Stimulated activated naive CD8-positive, alpha-beta T cell treated with anti-CD3 and anti-CD28 coated beads, Interleukin-15, amount 100 ng/mL, for 72 hours (primary cell): Measurements from ENCODE around the gene MAP1B.
A peak's percentile ranks its signal among the peaks of the same experiment; 100 is the strongest.
"Not testable (repeated sequence)": the region's sequence is repeated elsewhere in the genome, so short reads cannot be mapped to it uniquely, and the experiment has no call there.

Experiments
- ATAC-seq: fragments of 150-1000 bp; cut with Tn5 transposase; 2 replicates; pipeline ENCODE4 v1.10.0; 2021; ENCODE audit warnings: mild to moderate bottlenecking, moderate library complexity
- DNase-seq, 2 donors: peaks; one replicate each; pipeline ENCODE4 v3.0.0; 2021 to 2022
- H3K27ac Mint-ChIP-seq, 2 donors: one replicate each; pipeline ENCODE4 v1.8.0; 2022; ENCODE audit warnings: mild to moderate bottlenecking in 2 of 2, mixed read lengths in 2 of 2, moderate library complexity in 2 of 2
- H3K27me3 Mint-ChIP-seq: one replicate; pipeline ENCODE4 v1.8.0; 2022; ENCODE audit warnings: mixed read lengths
- H3K4me1 Mint-ChIP-seq: one replicate; pipeline ENCODE4 v1.8.0; 2022; ENCODE audit warnings: mild to moderate bottlenecking, mixed read lengths
- H3K4me3 Mint-ChIP-seq, 2 donors: one replicate each; pipeline ENCODE4 v1.8.0; 2022; ENCODE audit warnings: mild to moderate bottlenecking in 2 of 2, mixed read lengths in 2 of 2, moderate library complexity in 1 of 2
- H3K9me3 Mint-ChIP-seq, 2 donors: one replicate each; pipeline ENCODE4 v1.8.0; 2022; ENCODE audit warnings: mixed read lengths in 2 of 2

MAP1B gene

DNA sequence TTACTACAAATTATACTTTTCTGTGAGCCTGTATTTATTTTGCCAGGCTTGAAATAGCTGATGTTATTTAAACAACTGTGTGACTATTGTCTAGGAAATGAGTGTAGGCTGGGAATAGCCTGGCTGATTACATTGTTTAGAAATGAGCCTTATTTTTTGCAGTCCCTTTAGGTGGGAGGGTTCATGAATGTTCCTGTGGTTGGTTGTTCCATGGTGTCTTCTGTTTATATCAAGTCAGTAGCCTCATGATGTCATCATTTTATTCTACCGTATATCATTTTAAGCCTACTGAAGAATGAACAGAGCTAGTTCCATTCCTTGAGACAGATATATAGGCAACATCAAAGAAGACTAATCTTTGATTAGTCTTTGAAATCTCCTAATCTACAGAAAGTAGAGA, 53.1 kb downstream of the MAP1B start:
- Mint-ChIP-seq H3K4me3 (no peak overlapping the region), H3K27me3 (peaks cover 17% of the 10 kb centered on the region), H3K4me1 (no peaks in the 10 kb centered on the region), H3K9me3 (no peaks in the 10 kb centered on the region), H3K27ac (no peak overlapping the region)
- DNase-seq (no peak), ATAC-seq (no peak)

- Mint-ChIP-seq H3K4me3 (no peak overlapping the region), H3K27me3 (peaks cover 15% of the 10 kb centered on the region), H3K9me3 (no peaks in the 10 kb centered on the region), H3K27ac (no peak overlapping the region), H3K4me1 (no peaks in the 10 kb centered on the region)
- DNase-seq (no peak), ATAC-seq (no peak)
Measured at GRCh38 chr5:72160959-72161358, 53.7 kb downstream of the MAP1B start.

DNA sequence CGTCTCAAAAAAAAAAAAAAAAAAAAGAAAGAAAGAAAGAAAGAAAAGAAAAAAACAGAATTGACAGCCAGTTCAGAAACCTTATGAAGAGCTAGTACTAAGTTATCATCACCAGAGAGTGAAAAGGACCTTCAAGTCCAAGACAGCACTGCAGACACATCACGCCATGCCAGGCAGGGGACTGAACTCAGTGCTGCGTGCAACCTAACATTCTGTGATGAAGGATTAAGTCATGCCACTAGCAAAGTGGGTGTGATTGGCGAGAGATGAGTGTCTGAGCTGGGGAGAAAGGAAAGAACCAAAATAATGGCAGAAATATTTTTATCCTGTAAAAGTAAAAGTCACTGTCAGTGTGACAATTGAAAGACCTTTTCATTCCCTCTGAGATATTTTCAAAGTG, 54.7 kb downstream of the MAP1B start:
- peaks cover 20% of the 10 kb centered on the region for H3K27me3 Mint-ChIP-seq
- DNase-seq (no peak), ATAC-seq (no peak)
- H3K9me3 Mint-ChIP-seq = no peaks in the 10 kb centered on the region
- H3K27ac Mint-ChIP-seq = no peak overlapping the region
- H3K4me3 Mint-ChIP-seq = no peak overlapping the region
- no peaks in the 10 kb centered on the region for H3K4me1 Mint-ChIP-seq

GRCh38 chr5:72163349-72163983, 56.2 kb downstream of the MAP1B start:
- Mint-ChIP-seq H3K27ac (no peak overlapping the region), H3K9me3 (no peaks in the 10 kb centered on the region), H3K27me3 (peaks cover 32% of the 10 kb centered on the region), H3K4me1 (no peaks in the 10 kb centered on the region), H3K4me3 (no peak overlapping the region)
- DNase-seq = no peak
- ATAC-seq = no peak

- DNase-seq (no peak), ATAC-seq (no peak)
- Mint-ChIP-seq H3K27me3 (peaks cover 59% of the 10 kb centered on the region), H3K9me3 (no peaks in the 10 kb centered on the region), H3K27ac (no peak overlapping the region), H3K4me1 (no peaks in the 10 kb centered on the region), H3K4me3 (no peak overlapping the region)
Measured at GRCh38 chr5:72166070-72166979, 59.0 kb downstream of the MAP1B start.

DNA sequence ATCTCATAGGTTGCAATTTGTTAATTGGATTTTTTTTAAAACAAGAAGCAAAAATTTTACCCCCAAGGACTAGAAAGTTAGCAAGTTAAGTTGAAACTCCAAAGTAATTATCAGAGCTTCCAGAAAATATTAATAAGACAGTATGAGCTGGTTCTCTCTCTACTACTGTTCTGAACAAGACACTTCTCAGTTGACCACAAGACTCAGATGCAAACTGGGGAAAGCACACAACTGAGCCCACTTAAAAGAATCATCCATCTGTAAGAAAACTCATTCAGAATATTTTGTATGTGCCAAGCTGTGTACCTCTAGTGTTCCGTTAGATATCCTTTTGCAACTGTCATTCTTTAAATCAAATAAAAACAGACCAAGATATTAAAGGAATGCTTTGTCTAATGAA, 60.0 kb downstream of the MAP1B start:
- peaks cover 67% of the 10 kb centered on the region for H3K27me3 Mint-ChIP-seq
- no peaks in the 10 kb centered on the region for H3K9me3 Mint-ChIP-seq
- DNase-seq = no peak
- no peaks in the 10 kb centered on the region for H3K4me1 Mint-ChIP-seq
- no peak overlapping the region for H3K4me3 Mint-ChIP-seq
- H3K27ac Mint-ChIP-seq = no peak overlapping the region
- peak; percentile 56 for ATAC-seq

DNA sequence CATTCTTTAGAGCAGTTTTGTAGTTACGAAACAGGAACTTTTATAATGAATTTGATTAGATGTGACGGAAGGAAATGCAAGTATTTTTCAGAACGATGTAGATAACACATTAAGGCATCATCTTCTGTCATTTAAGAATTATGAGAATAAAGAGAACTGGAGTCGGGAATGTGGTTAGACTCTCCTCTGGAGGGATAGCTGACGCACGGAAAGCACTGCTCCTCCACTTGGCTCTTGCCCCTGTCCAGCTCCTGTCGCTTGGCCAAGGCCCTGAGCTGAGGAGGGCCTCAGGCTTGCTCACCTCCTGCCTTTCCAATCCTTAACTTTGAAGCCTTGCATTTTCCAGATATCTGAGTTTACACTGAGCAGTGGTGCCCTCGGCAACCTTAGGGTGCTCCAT, 60.5 kb downstream of the MAP1B start:
- Mint-ChIP-seq H3K9me3 (no peaks in the 10 kb centered on the region), H3K27ac (no peak overlapping the region), H3K27me3 (peaks cover 66% of the 10 kb centered on the region), H3K4me1 (no peaks in the 10 kb centered on the region), H3K4me3 (no peak overlapping the region)
- no peak for DNase-seq
- no peak for ATAC-seq

DNA sequence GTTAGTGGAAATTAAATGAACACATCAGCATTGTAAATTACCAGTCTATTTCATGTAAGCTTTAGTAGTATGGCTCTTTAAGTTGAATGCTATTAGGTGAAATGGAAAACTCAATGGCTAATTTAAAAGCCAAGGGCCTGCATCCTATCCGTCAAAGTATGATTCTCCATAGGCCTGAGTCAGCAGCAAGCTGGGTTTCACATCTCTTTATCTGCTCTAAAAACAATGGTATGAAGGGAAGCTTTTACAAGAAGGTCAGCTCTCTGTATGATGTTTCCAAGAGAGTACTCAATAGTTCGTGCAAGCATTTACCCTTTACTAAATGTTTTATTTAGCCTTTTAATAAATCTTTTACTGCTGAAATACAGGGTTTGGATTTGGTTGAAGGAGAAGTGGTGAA, 62.8 kb downstream of the MAP1B start:
- Mint-ChIP-seq H3K27me3 (peaks cover 79% of the 10 kb centered on the region), H3K4me3 (no peak overlapping the region), H3K4me1 (no peaks in the 10 kb centered on the region), H3K27ac (no peak overlapping the region), H3K9me3 (no peaks in the 10 kb centered on the region)
- ATAC-seq = no peak
- no peak for DNase-seq

DNA sequence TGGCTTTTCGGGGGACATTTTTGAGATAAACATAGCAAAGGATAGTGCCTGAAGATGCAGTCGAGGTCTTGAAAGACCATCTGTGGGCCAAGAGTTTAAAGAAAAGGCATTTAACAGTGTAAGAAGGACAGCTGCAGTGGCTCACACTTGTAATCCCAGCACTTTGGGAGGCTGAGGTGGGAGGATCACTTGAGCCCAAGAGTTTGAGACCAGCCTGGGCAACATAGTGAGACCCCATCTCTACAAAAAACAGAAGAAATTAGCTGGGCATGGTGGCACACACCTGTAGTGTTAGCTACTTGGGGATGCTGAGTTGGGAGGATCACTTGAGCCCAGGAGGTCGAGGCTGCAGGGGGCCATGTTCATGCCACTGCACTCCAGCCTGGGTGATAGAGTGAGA, 63.9 kb downstream of the MAP1B start:
- not testable (repeated sequence) for ATAC-seq, DNase-seq, H3K9me3 Mint-ChIP-seq, H3K4me3 Mint-ChIP-seq, H3K4me1 Mint-ChIP-seq, H3K27ac Mint-ChIP-seq
- peaks cover 86% of the 10 kb centered on the region for H3K27me3 Mint-ChIP-seq

DNA sequence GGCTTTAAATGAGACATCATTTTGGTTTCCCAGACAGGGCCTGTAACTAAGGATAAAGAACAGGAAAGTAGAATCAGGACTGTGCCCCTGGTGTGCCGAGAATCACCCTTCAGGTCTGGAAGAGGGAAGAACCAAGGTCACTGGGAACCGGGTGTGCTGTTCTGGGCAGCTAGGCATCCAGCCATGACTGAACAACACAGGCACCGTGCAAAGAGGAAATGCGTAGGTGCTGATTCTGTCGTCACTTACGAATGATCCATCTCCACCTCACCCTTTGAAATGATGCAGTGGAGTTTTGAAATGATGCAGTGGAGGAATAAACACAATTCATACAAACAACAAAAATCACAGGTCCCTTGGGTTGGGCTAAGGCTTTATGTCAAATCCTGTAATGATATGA, 64.4 kb downstream of the MAP1B start:
- Mint-ChIP-seq H3K4me1 (no peaks in the 10 kb centered on the region), H3K4me3 (no peak overlapping the region), H3K27me3 (peaks cover 84% of the 10 kb centered on the region), H3K9me3 (no peaks in the 10 kb centered on the region), H3K27ac (no peak overlapping the region)
- ATAC-seq (no peak), DNase-seq (no peak)

- Mint-ChIP-seq H3K4me1 (no peaks in the 10 kb centered on the region), H3K27ac (no peak overlapping the region), H3K27me3 (peaks cover 85% of the 10 kb centered on the region), H3K9me3 (no peaks in the 10 kb centered on the region), H3K4me3 (no peak overlapping the region)
- DNase-seq (no peak), ATAC-seq (no peak)
Measured at GRCh38 chr5:72172786-72173185, 65.5 kb downstream of the MAP1B start.

- Mint-ChIP-seq H3K9me3 (no peaks in the 10 kb centered on the region), H3K27me3 (peaks cover 70% of the 10 kb centered on the region)
Measured at GRCh38 chr5:72177538-72177937, 70.3 kb downstream of the MAP1B start.

DNA sequence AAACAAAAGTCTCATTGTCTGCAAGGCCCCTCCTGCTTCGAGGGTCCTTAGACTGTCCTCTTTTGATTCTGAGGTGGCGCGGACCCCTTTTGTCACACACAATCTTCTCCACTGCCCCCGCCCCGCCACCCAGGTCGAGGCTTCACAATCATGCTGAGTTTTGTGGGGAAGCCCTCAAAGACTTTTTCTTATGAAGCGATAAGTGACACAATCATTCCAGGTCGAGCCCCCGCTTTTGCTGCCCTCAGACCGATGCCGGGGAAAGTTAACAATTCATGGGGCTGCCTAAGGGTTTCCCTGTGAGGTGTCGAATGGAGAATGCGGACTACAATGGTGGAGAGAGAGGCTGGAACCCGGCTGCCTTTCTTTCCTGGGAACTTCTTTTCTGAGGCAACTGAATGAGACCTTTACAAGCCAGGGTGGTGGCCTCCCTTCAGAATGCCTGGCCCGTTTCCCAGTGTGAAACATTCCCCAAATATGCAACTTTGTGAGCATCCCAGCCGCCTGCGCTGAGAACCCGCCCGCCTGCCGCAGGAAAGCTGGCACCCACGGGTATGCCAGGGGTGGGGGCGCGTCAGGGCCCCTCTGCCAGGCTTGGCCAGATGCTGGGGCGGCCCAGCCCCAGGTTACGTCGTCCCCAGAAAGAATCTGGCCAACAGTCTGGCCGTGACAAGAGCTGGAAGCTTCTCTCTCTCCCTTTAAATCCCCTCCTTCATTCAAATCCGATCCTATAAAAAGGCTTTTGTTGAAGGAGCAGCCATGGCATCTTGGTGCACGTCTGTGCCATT, 71.9 kb downstream of the MAP1B start:
- Mint-ChIP-seq H3K4me3 (no peak overlapping the region), H3K4me1 (no peaks in the 10 kb centered on the region), H3K27ac (no peak overlapping the region), H3K27me3 (peaks cover 70% of the 10 kb centered on the region), H3K9me3 (no peaks in the 10 kb centered on the region)
- no peak for ATAC-seq
- no peak for DNase-seq

More at GRCh38 chr5:72177538-72177937, 70.3 kb downstream of the MAP1B start:
- no peak overlapping the region for H3K4me3 Mint-ChIP-seq
- peak overlapping the region in 1 of 2 donors; percentile 96 for H3K27ac Mint-ChIP-seq
- ATAC-seq (no peak), DNase-seq (no peak)
- no peaks in the 10 kb centered on the region for H3K4me1 Mint-ChIP-seq

DNA sequence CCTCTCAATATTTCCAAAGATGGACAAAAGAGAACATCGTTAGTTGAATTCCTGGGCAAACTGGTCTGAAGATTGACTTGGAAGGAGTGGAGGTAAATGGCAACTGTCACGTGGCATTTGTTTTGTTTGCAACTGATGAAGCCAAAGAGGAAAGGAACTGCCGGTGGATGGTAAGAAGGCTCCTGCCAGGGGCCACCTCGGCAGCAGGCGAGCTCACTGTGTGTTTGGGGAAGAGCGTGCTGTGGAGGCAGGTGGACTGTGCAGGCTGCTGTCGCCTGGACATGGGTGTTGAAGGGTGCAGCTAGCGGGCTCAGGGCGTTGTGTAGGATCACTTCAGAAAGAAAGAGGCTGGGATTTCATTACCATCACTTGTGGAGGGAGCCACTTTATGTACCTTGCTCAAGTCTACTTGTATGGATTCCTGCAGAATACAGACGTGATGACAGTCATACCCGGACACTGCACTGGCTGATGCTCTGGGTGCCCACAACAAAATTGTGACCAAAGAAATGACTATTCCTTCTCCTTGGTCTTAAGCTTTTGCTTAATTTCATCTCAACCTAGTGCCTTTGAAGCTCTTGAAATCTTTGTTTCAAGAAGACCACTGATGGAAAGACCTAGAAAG, 72.7 kb downstream of the MAP1B start:
- ATAC-seq (no peak), DNase-seq (no peak)
- Mint-ChIP-seq H3K27ac (no peak overlapping the region), H3K9me3 (no peaks in the 10 kb centered on the region), H3K4me3 (no peak overlapping the region), H3K4me1 (no peaks in the 10 kb centered on the region), H3K27me3 (peaks cover 67% of the 10 kb centered on the region)

DNA sequence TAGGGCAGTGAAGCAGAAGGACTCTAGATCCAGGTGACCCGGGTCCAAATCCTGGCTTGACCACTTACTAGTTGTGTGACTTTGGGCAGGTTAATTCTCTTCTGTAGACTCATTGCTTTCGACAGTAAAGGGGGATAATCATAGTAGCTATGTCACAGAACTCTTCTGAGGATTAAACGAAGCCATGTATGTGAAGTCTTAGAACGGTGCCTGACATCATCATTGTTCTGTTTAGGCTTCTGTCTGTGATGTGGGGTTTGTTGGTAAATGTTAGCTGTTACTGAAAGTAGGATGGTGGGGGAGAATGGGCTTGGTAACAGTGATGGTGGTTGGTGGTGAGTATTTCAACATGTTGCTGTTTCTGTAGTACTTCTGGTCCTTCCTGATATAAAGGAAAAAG, 73.7 kb downstream of the MAP1B start:
- Mint-ChIP-seq H3K4me3 (no peak overlapping the region), H3K9me3 (no peaks in the 10 kb centered on the region), H3K27me3 (peaks cover 57% of the 10 kb centered on the region), H3K27ac (no peak overlapping the region), H3K4me1 (no peaks in the 10 kb centered on the region)
- no peak for ATAC-seq
- no peak for DNase-seq
